ENCODE measurements around the gene NPAS2.

- TF ChIP-seq EZH2 (IDR thresholded peaks at IDR 0.05; ENCODE audit: borderline replicate concordance, low read length) (no peak), CTCF (conservative IDR thresholded peaks at IDR 0.05 in 1 of 2, IDR thresholded peaks at IDR 0.05 in 1 of 2; ENCODE audit: extremely low read depth in 1 of 2, insufficient read depth in 1 of 2, low read depth in 1 of 2, low read length in 2 of 2) (no peak)
These were observed 40.0 kb downstream of the NPAS2 start for GRCh38 chr2:100859902-100860301.

All from mammary epithelial cell (primary cell).